ENCODE measurements around the gene PEX14.
"Not testable (repeated sequence)": the region's sequence is repeated elsewhere in the genome, so short reads cannot be mapped to it uniquely, and the experiment has no call there.

PEX14 gene, protein sequence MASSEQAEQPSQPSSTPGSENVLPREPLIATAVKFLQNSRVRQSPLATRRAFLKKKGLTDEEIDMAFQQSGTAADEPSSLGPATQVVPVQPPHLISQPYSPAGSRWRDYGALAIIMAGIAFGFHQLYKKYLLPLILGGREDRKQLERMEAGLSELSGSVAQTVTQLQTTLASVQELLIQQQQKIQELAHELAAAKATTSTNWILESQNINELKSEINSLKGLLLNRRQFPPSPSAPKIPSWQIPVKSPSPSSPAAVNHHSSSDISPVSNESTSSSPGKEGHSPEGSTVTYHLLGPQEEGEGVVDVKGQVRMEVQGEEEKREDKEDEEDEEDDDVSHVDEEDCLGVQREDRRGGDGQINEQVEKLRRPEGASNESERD

DNA sequence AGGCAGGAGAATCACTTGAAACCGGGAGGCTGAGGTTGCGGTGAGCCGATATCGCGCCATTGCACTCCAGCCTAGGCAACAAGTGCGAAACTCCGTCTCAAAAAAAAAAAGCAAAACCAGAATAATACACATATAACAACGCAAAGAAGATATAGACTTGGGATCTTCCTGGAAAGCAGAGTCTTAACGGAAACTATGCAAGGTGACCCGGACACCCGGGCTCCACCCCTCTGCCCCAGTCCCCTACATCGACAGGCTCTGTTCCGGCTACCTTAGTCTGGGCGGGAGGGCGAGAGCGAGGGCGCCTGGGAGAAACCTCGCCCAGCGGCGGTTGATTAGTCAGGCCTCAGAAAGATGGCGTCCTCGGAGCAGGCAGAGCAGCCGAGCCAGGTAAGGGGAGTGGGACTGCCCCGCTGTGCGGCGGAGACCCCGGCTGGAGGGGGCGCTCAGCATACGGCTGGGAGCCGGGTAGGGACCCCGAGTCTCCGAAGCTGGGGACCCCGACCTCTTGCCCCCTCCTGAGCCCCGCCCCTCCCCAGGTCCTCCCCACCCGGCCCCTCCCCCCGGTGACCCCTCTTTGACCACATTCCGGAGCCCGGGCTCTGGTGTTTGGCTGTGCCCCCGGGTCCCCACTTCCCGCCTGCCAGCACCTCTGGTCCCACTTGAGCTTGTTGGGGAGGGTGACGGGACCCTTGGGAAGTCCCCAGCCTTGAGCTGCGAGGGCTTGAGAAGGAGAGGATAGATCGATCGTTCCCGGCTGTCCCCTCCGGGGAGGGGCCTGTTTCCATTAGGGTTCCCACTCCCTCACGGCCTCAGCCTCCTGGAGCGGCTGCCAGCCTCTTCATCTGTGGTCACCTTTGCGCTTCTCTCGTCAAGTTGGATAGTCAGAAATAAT lies at the start of gene PEX14:
Gene PEX14, plus strand, starts transcription at position 338 of the 895 bp plus-strand sequence. Its CDS starts 17 bp downstream, at position 355.
- DNase-seq (ENCODE audit: low read depth in 2 of 2): peak; percentile 62 to 63

DNA sequence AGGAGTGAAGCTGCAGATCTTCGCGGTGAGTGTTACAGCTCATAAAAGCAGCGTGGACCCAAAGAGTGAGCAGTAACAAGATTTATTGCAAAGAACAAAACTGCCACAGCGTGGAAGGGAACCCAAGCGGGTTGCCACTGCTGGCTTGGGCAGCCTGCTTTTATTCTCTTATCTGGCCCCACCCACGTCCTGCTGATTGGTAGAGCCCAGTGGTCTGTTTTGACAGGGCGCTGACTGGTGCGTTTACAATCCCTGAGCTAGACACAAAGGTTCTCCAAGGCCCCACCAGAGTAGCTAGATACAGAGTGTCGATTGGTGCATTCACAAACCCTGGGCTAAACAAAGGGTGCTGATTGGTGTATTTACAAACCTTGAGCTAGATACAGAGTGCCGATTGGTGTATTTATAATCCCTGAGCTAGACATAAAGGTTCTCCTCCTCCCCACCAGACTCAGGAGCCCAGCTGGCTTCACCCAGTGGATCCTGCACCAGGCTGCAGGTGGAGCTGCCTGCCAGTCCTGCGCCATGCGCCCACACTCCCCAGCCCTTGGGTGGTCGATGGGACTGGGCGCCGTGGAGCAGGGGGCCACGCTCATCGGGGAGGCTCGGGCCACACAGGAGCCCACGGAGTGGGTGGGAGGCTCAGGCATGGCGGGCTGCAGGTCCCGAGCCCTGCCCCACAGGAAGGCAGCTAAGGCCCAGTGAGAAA lies 48.8 kb upstream of the PEX14 start:
- DNase-seq (ENCODE audit: low read depth in 2 of 2): not testable (repeated sequence)

DNA sequence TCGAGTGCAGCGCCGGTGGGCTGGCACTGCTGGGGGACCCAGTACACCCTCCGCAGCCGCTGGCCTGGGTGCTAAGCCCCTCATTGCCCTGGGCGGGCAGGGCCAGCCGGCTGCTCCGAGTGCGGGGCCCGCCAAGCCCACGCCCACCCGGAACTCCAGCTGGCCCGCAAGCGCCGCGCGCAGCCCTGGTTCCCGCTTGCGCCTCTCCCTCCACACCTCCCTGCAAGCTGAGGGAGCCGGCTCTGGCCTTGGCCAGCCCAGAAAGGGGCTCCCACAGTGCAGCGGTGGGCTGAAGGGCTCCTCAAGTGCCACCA lies 48.3 kb upstream of the PEX14 start:
- DNase-seq (ENCODE audit: low read depth in 2 of 2): not testable (repeated sequence)

DNA sequence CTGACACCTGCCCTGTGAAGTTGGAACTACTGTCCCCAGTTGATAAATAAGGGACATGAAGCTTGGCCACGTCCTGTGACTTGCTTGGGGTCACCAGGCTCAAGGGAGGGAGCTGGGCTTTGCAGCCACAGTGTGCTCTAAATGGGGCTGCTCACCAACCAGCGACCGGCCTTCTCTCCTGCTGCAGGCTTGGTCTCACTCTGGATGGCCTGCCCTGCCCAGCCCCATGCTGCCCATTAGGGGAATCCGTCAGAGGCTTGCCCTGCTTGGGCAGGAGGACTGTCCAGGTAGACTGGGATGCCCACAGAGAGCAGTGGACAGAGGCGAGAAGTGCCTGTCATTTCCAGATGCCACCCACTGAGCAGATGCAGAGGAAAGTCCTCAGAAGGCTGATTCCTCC lies 45.8 kb upstream of the PEX14 start:
- DNase-seq (ENCODE audit: low read depth in 2 of 2): no peak

DNA sequence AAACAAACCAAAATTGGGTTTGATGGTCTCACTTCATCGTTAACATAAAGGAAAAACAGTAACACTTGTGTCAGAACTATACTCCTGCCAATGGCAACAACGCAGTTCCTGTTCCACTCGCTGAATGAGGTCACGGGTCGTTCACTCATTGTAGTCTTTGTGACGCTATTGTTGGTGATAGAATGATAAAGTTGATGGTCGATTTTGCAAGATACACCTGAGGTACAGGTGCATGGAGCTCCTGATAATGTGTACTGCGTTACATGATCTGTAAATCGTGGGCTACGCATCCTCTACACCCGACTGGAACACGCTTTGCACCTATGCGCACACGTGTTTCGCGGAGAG lies 44.9 kb upstream of the PEX14 start:
- no peak for DNase-seq (ENCODE audit: low read depth in 2 of 2)

DNA sequence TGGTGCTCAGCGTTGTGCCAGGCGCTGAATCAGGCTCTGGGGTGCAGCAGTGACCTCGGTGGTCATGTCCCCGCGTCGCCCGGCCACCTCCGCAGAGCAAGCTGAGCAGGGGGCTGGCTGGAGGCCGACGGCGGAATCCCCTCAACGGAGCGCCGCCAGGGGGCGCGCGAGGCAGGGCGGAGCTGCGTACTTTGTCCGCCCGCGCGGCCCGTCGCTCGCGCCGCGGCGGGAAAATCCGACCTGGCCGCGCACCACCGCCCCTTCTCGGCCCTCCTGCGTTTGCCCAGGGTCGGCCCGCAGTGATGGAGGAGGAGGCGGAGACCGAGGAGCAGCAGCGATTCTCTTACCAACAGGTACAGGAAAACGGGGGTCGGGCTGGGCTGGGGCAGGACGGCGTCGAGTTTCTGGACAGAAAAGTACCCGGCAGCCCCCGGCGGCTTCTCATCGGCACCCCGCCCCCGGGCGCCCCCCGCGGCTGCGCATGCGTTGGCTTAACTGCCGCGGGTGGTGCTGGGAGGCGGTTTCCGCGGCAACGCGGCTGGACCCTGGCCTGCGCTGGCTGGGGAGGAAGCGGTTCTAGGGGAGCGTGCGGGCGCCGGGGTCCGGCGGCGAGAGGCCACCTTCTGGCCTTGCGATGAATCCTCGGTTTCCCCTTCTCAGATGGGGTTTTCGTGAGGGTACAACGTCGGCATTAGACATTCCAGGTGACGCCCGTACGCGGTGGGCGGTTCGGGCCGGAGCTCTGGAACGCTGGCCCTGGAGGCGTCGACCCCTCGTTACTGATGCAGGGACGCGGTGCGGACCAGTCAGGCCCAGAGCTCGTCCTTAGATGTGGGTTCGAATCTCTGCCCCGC lies 44.3 kb upstream of the PEX14 start, which contains the start of gene CENPS:
Gene CENPS, plus strand, starts transcription at position 218 of the 854 bp plus-strand sequence. Its CDS starts 85 bp downstream, at position 303.
- DNase-seq (ENCODE audit: low read depth in 2 of 2): peak; percentile 65 to 66

DNA sequence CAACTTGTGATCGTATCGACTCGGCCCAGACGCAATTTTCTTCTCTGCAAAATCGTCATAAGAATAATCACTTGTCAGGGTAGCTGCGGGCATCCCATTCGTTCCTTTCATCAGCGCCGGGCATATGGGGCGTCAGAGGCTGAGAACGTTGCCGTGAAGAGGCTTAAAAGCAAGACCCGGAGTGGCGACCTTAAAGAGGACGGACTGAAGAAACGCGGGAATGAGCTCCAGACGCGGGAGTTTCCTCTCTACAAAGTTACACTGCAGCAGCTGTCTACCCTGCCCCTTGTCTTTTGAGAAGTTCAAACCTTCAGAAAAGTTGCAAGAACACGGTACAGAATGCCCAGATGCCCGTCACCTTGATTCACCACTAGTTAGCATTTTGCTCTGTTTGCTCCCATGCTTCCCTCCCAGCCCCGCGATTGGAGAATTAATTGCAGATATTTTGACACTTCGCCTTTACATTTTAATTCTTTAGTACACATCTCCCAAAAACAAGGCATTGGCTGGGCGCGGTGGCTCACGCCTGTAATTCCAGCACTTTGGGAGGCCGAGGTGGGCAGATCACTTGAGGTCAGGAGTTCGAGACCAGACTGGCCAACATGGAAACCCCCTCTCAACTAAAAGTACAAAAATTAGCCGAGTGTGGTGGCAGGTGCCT lies 43.5 kb upstream of the PEX14 start:
- DNase-seq (ENCODE audit: low read depth in 2 of 2): no peak

DNA sequence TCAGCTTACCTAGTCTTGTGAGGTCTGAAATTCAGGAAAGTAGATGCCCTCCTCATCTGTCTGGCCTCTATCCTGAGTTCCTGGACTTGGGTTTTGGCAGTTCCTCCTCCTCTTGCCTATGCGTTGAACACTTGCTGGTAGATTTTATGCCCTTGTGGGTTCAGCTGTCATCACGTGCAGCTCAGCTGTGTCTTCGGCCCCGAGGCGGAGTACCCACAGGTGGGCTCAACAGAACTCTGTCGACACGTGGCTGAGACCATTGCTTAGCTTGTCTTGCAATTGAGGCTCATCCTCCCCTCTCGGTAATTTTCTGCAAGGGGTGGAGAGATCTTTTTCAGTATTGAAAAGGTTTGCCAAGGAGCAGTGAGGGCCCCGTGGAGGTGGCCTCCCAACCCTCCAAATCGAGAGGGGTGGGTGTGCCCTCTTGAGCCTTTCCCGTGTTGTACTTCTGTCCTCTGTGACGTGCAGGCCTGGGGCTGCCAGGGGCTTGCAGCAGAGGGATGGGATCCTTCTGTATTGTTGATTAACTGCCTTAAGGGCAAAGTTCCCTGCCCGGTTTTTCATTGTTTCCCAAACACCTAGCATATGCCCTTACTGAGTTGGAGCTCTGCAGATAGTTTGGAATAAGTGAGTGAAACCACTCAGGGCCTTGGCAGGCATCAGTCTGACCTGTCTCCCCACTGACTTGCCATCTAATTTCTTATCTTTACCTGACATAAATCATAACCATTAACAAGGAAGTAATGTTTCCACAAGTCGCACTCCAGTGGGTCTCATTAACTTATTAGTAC lies 41.6 kb upstream of the PEX14 start:
- no peak for DNase-seq (ENCODE audit: low read depth in 2 of 2)

DNA sequence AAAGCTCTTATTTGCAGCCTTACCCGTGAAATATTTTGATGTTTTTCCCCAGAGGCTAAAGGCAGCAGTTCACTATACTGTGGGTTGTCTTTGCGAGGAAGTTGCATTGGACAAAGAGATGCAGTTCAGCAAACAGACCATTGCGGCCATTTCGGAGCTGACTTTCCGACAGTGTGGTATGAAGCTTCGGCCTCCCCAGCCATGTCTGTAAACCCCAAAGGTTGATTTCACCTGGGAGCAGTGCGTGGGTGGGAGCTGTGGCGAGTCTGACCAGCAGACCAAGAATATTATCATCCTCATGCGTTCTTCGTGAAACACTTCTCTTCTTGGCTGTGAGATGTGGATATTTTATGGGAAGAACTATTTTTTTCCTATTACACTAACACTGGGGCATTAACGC lies 41.0 kb upstream of the PEX14 start:
- DNase-seq (ENCODE audit: low read depth in 2 of 2): no peak

DNA sequence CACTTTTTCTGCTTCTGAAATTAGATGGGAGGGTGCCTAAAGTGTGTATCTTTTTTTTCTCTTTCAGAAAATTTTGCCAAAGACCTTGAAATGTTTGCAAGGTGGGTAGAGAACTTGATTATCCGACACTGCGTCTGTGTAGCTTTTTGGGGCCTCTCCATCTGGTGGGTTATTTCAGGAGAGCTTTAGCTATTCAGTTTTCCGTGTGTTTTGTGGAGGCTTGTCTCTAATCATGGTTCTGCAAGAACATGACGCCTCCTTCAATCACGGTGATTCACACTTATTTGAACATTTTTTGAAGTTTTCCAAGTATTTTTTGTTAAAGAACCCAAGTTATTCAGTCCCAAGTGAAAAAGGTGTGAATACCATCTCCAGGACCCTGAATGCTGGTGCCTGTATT lies 40.2 kb upstream of the PEX14 start:
- DNase-seq (ENCODE audit: low read depth in 2 of 2): no peak

DNA sequence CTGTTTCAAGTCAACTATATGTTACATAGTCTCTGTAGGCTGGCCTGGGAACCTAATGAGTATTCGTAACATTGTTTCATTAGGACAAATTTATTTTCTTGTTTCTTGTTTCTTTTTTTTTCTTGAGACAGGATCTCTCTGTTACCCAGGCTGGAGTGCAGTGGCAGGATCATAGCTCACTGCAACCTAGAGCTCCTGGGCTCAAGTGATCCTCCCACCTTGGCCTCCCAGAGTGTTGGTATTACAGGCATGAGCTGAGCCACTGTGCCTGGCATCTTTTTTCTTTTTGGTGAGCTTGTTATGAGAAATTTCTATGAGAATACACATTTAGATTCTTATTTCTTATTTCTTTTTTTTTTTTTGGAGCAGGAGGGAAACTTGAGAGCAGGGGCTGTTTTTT lies 37.7 kb upstream of the PEX14 start:
- DNase-seq (ENCODE audit: low read depth in 2 of 2): no peak

DNA sequence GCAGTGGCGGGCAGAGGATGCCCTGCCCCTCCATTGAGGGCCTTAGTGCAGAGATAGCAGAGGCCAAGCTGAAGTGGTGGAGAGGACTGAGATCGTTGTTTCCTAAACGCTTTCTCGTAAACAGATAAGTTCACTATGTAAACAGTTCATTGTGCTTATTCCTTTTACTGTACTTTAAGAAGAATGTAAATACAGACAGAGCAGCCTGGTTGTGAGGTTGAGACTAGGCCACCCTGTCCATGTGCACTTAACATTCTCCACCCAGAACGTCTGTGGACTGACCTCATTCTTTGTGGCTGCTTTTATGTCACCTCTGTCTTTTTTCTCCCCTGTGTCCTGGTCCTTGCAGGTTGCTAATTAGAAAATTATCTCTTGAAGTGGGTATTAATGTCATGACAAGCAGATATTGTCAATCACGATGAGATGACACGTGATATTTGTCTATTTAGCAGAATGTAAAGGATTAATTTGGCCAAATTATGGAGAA lies 36.0 kb upstream of the PEX14 start:
- no peak for DNase-seq (ENCODE audit: low read depth in 2 of 2)

DNA sequence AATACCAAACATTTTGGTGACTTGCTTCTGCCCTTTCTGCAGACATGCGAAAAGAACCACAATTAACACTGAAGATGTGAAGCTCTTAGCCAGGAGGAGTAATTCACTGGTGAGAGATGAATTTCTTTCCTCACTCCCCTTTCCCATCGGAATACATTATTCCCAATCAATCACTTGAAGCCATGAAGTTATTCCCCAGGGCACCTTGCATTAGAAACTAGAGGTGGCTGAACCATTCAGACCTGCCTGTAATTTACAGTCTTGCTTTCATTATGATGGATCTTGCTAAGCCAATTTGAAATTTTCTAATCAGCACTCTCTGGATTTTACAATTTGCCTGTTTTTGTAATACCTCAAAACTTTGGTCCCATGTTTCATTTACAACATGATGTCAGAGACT lies 34.4 kb upstream of the PEX14 start:
- no peak for DNase-seq (ENCODE audit: low read depth in 2 of 2)

DNA sequence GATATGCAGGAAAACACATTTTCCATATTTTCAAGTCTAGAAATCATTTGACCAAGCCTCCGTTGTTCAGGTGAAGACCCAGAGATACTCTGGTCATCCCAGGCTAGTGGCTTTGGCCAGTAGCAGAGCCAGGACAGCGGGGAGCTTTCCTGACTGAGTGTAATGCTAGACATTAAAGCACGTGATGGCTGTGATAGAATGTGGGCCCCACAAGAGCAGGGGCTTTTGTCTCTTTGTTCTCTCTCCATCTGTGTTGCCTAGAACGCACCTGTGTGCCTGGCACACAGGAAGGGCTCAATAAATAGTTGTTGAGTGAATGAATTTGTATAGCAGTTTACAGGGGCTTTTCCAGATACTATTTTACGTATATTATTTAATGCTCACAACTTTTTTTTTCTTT lies 34.0 kb upstream of the PEX14 start:
- DNase-seq (ENCODE audit: low read depth in 2 of 2): no peak

DNA sequence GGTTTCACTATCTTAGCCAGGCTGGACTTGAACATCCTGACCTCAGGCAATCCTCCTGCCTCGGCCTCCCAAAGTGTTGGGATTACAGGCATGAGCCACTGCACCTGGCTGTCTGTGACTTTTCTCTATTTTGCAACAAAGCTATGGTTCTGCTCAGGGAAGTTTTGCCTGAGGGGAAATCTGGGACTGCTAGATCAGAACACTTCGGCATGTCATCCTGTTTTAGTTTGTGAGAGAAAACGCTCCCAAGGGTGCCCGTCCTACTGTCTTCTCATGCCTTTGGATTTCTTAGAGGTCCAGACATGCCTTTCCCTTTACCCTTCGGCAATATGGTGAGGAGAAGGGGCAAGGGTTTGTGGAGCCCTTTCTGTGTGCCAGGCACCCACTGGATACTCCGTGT lies 30.5 kb upstream of the PEX14 start:
- DNase-seq (ENCODE audit: low read depth in 2 of 2): no peak

DNA sequence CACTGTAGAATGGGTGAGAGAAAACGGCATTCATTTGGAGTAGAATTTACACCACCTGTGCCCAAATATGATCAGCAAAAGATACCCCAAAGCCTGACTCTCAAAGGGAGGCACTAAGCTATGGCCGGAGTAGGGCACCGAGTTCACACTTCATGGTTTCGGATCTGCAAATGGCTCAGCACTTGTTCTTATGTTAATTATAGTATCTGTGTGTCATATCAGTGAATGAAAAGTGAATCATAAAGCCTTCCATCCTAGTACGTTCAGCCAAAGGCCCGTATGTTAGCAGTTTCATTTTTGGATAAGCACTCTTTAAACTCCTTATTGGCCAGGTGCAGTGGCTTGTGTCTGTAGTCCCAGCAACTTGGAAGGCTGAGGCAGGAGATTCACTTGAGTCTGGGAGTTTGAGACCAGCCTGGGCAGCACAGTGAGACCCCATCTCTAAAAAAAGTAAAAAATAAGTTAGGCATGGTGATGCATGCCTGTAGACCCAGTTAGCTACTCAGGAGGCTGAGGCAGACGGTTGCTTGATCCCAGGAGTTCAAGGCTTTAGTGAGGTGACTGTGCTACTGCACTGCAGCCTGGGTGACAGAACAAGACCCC lies 29.9 kb upstream of the PEX14 start:
- DNase-seq (ENCODE audit: low read depth in 2 of 2): no peak

DNA sequence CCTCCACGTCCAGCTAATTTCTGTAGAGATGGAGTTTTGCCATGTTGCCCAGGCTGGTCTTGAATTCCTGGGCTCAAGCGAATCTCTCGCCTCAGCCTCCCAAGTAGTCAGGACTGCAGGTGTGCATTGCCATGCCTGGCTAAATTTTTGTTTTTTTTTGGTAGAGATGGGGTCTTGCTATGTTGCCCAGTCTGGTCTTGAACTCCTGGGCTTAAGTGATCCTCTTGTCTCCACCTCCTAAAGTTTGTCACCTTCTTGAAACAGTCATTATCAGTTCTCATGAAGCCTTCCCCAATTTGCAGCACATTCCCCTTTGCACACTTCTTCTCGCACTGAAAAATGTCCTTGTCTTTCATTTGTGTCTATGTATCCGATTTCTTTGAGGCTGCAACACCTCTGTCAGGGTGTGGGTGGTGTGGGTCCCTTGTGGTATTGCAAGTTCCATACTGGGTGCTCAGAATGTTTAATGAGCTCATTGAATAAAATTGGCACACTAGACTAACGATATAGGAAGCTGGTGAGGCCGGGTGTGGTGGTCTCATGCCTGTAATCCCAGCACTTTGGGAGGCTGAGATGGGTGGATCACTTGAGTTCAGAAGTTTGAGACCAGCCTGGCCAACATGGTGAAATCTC lies 27.8 kb upstream of the PEX14 start:
- DNase-seq (ENCODE audit: low read depth in 2 of 2): no peak

DNA sequence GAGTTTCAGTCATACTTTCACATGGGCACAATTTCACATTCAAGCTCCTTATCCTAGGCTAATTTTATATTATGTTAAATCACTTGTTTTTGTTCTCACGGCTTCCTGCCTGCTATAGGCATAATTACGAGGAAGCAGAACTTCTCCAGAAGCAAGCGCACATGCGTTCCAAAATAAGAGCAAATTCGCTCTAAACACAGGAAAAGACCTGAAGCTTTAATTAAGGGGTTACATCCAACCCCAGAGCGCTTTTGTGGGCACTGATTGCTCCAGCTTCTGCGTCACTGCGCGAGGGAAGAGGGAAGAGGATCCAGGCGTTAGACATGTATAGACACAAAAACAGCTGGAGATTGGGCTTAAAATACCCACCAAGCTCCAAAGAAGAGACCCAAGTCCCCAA lies 25.0 kb upstream of the PEX14 start, which contains the start of gene CORT:
Gene CORT, plus strand, starts transcription at position 281 of the 400 bp plus-strand sequence. CDS start 193 bp downstream, outside the sequence.
- no peak for DNase-seq (ENCODE audit: low read depth in 2 of 2)

All from fibroblast of skin of left quadriceps (primary cell).